Measurements from ENCODE around the gene XG. TPM values are rescaled to one million over a fixed set of nuclear protein-coding genes. Genes with fewer than 3 reads are reported as not detected.

Gene XG
- total and polyA plus RNA-seq, 2 of the 8 experiments (the other 6 are each of a cell fraction or from before 2014, with no cell fraction given) = 0.33 to 0.78 TPM

DNA sequence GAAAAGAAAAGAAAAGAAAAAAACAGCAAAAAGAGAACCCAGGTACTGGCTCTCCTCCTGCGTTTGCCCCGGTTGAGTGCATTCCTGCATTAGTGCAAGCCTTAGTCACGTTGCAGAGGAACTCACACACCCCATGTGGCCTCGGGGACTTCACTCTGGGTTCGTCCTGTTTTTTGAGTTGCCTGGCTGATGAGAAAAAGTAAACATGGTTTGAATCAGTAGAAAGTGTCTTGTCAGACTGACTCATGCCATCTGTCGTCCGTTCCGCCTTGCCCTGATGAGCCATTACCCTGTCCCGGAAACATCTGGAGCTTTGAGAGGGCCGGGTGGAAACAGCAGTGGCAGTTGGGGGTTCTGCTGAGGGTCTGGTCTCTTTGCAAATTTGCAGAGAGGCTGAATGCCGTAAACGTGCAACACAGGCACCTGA lies 44.5 kb upstream of the XG start (continued):
- TF ChIP-seq EP300 (IDR thresholded peaks at IDR 0.05; ENCODE audit: borderline replicate concordance in 1 of 2, low read depth in 2 of 2, low read length in 2 of 2) (no peak), GTF2F1 (IDR thresholded peaks at IDR 0.05; ENCODE audit: borderline replicate concordance, low read depth, low read length) (no peak), BACH1 (IDR thresholded peaks at IDR 0.05; ENCODE audit: low read length) (0 out of 2 replicates have a peak, but pooled peaks have one; percentile 29)
- TF ChIP-seq, protein P1, sequence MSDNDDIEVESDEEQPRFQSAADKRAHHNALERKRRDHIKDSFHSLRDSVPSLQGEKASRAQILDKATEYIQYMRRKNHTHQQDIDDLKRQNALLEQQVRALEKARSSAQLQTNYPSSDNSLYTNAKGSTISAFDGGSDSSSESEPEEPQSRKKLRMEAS (IDR thresholded peaks at IDR 0.05) = 0 out of 2 replicates have a peak, but pooled peaks have one; percentile 36
